Measurements from ENCODE around the gene MYT1.
"Not testable (repeated sequence)": the region's sequence is repeated elsewhere in the genome, so short reads cannot be mapped to it uniquely, and the experiment has no call there.

The MYT1 gene

DNA sequence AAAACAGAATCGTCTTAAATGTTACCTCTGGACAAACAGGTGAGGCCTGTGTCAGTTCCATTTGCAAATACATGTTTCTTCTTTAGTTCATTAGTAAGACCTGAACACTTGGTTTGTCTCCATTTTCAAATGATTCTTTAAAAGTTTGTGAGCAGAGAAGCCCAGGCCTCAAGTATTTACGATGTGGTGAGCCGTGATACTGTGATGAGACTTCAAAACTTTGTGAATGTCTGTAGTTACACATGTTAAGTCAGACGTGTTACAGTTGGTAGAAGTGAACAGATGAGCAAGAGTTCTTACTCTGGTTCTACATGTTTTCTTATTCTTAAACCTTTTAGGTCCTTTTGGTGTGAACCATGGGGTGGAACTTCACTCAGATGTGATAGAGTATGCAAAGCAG is 99.8 kb downstream of the MYT1 start:
- DNase-seq (ENCODE audit: low spot score) (no peak), FAIRE-seq (no peak)

DNA sequence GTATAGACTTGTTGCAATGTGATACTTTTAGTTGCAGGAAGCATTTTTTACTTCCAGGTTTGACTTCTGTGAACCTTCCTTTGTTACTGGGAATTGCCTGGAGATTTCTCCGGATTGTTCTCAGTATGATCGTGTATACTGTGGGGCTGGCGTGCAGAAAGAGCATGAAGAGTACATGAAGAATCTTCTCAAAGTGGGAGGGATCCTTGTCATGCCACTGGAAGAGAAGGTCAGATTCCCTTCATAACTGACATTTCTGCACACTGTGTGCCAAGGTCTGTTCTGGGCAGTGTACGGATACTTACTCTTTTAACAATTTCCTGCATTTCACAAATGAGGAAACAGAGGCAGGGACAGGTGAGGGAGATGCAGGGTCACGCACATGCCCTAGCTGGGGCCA is 100.9 kb downstream of the MYT1 start:
- no peak for FAIRE-seq
- no peak for DNase-seq (ENCODE audit: low spot score)

DNA sequence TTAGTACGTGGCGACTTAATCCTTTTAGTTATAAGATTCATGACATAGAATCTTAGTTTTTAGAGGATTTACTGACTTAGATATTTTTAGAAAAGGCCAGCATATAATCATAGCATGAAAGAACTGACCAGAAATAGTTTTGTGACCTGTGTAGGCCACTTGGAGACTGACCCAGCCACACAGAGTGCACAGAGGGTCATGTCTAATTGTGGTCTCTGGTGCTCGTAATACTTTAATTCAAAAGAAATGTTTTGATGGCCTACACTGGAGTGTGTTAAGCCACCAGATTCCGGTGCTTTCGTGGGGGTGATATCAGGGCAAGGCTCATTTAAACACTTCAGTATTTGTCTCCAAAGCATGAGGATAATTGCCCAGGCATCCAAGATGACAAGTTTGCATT is 102.7 kb downstream of the MYT1 start:
- DNase-seq (ENCODE audit: low spot score) (no peak), FAIRE-seq (no peak)

DNA sequence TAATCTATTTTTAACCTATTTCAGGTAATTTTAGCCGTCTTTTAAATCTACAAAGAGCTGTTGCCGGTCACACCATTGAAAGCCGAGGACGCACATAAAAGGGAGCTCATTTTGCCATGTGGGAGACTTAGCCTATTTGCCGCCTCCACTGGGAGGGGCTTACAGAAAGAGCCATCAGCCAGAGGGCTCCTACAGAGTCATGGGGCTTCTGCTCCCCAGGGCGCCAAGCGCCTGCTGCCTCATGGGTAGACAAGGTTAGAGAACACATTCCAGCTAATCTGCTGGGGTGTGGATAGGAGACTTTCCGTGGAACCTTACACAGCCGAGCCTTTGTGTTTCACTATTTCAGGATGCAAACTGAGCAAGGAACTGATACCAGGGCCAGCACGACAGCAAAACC is 103.9 kb downstream of the MYT1 start:
- no peak for DNase-seq (ENCODE audit: low spot score)
- FAIRE-seq = no peak

DNA sequence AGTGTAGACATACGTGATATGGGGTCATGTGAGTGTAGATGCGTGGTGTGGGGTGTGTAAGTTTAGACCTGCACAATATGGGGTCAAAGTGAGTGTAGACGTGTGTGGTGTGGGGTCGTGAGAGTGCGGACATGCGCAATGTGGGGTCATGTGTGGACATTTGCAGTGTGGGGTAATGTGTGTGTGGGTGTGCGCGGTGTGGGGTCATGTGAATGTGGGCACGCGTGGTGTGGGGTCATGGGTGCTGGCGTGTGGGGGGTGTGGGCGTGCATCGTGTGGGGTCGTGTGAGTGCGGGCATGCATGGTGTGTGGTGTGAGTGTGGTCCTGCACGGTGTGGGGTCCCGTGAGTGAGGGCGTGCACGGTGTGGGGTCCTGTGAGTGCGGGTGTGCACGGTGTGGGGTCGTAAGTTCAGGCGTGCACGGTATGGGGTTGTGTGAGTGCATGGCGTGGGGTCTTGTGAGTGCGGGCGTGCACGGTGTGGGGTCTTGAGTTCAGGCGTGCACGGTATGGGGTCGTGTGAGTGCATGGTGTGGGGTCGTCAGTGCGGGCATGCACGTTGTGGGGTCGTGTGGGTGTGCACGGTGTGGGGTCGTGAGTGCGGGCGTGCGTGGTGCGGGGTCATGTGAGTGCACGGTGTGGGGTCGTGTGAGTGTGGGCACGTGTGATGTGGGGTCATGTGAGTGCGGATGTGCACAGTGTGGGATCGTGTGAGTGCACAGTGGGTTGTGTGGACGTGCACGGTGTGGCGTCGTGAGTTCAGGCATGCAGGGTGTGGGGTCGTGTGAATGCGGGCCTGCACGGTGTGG is 105.6 kb downstream of the MYT1 start:
- DNase-seq (ENCODE audit: low spot score) = no peak
- no peak for FAIRE-seq

DNA sequence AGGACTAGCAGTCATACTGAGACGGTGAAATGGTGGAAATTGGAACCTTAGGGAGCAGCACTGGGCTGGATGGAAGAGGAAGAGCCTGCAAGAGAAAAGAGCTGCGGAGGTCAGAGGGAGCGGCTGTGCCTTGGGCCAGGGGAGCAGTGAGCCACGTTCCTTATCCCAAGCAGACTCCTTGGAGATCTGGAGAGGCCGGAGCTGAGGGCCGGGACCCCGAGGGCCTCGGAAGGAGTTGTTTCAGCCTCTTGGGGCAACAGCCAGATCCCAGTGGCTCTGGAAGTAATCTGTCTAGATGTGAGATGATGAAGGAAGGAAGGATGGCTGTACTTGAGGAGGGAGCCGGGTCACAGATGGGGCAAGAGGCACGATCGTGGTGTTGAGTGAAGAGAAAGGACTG is 107.4 kb downstream of the MYT1 start:
- FAIRE-seq = no peak
- no peak for DNase-seq (ENCODE audit: low spot score)

DNA sequence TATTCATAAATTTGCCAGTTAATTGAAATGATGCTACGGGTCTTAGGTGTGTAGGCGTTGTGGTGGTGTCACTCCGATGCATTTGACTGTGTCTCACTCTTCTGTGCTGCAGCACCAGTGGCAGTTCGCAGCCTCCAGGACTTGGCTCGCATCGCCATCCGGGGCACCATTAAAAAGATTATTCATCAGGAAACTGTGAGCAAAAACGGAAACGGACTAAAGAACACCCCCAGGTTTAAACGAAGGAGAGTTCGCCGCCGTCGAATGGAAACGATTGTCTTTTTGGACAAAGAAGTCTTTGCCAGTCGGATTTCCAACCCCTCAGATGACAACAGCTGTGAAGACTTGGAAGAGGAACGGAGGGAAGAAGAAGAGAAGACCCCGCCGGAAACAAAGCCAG is 108.9 kb downstream of the MYT1 start:
- no peak for DNase-seq (ENCODE audit: low spot score)
- no peak for FAIRE-seq

DNA sequence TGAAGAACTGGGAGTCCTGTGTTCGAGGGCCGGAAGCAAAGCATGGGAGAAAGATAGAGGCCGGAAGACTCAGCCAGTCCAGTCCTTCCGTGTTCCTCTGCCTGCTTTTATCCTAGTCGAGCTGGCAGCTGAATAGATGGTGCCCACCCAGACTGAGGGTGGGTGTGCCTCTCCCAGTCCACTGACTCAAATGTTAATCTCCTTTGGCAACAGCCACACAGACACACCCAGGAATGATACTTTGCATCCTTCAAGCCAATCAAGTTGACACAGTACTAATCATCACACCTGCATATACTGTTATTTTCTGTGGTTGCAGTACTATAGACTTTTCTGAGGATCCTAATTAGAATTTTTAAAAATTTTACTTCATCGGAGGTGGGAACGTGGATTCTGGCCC is 112.6 kb downstream of the MYT1 start:
- DNase-seq (ENCODE audit: low spot score) (no peak), FAIRE-seq (no peak)

DNA sequence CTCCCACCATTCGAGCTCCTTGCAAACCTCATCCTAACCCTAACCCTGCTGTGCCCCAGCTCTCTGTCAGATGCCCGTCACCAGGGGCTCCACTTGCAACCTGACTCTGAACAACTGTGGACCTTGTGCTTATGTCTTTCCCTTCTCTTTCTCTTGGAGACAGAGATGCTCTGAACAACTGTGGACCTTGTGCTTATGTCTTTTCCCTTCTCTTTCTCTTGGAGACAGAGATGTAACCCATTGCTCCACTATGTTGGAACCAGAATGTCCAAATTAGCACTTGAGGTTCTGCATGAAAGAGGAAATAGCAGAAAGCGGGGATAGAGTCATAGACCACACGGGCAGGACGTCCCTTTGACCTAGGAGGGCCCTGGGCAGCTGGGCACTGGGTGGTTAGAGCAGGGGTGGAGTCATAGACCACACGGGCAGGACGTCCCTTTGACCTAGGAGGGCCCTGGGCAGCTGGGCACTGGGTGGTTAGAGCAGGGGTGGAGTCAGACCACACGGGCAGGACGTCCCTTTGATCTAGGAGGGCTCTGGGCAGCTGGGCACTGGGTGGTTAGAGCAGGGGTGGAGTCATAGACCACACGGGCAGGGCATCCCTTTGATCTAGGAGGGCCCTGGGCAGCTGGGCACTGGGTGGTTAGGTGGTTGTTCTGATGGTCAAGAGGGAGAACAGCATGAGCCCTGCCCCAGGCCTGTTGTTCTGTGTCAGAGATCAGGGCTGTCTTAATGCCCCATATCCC is 113.5 kb downstream of the MYT1 start:
- FAIRE-seq (no peak), DNase-seq (ENCODE audit: low spot score) (no peak)

DNA sequence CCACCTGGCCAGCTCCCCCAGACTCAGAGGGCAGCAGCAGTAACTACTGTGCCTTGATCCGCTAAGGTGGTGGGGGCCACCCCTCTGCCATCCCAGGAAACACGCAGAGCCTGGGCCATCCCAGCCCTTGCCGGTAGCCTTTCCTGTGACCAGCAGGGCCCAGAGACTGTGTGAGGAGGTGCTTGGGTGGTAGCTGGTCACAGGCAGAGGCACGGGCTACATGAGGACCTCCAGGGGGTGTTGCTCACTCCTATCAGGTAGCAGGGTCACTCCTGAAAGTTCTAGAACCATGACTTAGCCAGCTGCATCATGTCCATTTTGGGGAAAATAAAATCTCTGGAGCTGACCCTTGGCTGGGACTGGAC is 114.0 kb downstream of the MYT1 start:
- FAIRE-seq (no peak), DNase-seq (ENCODE audit: low spot score) (no peak)

DNA sequence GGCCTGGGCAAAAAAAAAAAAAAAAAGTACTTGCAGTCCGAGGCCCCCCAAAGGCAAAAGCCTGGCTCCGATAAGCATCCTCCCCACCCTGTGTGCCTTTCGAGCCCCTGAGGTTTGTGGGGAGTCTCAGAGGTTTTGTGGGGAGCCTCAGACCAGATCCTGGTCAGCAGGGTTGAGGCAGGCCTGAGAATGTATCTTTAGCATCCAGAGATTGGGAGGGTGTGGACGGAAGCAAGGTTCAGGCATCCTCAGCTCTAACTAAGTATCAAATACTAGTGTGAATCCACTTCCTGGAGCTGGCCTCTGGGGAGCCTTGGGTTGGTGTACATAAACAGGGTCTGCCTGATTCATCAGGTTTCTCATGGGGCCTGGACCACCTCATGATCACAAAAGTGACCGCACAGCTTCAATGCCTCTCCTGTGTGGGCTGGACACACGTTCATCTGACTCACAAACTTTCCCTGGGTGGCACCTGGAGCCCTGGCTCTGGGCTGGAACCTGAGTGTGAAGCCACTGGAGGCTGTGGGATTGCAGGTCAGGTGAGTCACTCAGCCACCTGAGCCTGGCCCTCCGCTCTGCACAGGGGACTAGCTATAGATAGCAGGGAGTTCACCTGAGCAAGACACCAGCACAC is 115.7 kb downstream of the MYT1 start:
- FAIRE-seq = no peak
- DNase-seq (ENCODE audit: low spot score) = no peak

DNA sequence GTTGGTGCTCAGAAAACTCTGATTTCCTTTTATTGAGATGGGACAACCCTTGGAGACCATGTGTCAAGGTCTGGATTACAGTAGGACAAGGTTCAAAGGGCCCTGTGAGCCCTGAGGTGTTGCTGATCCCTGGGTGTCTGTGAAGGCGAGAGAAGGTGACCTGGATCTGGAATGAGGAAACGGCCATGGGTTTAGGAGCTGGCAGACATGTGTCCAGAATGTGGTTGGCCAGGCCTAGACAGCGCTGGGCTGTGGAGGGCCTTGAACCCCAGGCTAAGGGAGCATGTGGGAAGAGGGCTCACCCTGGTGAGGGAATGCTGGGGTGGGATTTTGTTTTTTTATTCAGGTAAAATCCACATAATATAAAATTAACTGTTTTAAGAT is 116.2 kb downstream of the MYT1 start:
- no peak for FAIRE-seq
- DNase-seq (ENCODE audit: low spot score) = no peak

DNA sequence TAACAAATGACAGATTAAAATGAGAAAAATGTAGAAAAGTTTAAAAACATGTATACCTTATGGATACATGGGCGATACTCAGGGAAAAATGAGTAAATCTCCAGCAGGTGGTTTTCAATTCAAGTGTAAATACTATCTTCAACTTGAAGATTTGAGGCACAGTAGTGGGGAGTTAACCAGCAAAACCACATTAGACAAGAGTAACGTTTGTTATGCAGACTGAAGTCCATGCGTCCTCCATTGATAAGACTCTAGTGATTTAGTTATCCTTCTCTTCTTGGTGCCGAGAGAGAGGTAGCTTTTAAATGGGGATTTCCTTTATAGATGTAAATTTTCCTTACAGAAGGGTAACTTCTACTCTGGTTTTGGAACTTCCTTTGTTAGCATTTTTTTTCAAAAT is 119.4 kb downstream of the MYT1 start:
- FAIRE-seq (no peak), DNase-seq (ENCODE audit: low spot score) (no peak)

DNA sequence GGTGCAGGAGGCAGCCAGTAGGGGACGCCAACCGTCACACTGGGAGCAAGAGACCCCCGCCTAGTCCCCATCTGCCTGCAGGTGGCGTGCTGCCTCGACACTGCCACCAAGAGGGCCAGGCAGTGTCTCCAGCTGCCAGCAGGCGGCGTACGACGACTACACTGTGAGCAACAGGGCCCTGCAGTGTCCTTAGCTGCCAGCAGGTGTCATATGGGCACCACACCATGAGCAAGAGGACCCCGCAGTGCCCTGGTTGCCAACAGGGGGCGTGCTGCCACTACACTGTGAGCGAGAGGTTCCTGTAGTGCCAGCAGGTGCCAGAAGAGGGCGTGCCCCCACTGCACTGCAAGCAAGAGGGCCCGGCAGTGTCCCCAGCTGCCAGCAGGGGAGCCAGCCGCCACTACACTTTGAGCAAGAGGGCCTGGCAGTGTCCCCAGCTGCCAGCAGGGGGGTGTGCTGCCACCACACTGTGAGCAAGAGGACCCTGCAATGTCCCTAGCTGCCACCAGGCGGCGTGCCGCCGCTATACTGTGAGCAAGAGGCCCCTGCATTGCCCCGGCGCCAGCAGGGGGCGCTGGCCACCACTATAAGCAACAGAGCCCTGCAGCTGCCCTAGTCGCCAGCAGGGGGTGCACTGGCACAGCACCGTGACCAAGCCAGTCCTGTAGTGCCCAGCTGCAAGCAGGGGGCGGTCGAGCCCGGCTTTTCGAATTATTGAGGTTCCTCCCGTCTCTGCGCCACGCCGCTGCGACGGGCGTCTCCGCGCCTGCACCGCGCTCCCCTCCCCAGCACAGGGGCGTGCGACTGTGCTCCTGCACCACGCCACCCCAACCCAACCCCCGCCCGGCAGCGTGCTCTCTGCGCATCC is 121.6 kb downstream of the MYT1 start:
- FAIRE-seq = not testable (repeated sequence)
- DNase-seq (ENCODE audit: low spot score) = peak; percentile 22

DNA sequence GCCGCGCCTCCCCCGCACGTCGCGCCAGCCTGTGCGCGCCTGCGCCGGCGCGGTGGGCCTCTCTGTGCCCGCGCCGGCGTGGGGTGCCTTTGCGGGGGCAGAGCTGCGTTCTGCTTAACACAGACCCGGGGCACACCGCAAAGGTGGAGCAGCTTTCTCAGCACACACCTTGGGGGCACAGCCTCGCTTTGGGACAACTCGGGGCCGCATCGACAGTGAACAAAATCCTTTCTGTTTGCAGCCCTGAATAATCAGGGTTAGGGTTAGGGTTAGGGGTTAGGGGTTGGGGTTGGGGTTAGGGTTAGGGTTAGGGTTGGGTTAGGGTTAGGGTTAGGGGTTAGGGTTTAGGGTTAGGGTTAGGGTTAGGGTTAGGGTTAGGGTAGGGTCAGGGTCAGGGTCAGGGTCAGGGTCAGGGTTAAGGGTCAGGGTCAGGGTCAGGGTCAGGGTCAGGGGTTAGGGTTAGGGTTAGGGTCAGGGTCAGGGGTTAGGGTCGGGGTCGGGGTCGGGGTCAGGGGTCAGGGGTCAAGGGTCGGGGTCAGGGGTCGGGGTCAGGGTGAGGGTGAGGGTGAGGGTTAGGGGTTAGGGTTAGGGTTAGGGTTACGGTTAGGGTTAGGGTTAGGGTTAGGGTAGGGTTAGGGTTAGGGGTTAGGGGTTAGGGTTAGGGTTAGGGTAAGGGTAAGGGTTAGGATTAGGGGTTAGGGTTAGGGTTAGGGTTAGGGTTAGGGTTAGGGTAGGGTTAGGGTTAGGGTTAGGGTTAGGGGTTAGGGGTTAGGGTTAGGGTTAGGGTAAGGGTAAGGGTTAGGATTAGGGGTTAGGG is 122.4 kb downstream of the MYT1 start:
- FAIRE-seq = peak; percentile 89
- DNase-seq (ENCODE audit: low spot score) = not testable (repeated sequence)

DNA sequence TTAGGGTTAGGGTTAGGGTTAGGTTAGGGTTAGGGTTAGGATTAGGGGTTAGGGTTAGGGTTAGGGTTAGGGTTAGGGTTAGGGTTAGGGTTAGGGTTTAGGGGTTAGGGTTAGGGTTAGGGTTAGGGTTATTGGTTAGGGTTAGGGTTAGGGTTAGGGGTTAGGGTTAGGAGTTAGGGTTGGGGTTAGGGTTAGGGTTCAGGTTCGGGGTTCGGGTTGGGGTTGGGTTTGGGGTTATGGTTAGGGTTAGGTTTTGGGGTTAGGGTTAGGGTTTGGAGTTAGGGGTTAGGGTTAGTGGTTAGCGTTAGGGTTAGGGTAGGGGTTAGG is 123.0 kb downstream of the MYT1 start:
- DNase-seq (ENCODE audit: low spot score); FAIRE-seq: not testable (repeated sequence)

Measured in urothelium cell line (cell line).